NCI-H1048 (cell line): ENCODE measurements around the gene PSD4.

ENCODE experiments used
- DNase-seq: peaks from one replicate; lab custom pipeline; 2025; lab: John Stamatoyannopoulos, UW

Gene PSD4

DNA sequence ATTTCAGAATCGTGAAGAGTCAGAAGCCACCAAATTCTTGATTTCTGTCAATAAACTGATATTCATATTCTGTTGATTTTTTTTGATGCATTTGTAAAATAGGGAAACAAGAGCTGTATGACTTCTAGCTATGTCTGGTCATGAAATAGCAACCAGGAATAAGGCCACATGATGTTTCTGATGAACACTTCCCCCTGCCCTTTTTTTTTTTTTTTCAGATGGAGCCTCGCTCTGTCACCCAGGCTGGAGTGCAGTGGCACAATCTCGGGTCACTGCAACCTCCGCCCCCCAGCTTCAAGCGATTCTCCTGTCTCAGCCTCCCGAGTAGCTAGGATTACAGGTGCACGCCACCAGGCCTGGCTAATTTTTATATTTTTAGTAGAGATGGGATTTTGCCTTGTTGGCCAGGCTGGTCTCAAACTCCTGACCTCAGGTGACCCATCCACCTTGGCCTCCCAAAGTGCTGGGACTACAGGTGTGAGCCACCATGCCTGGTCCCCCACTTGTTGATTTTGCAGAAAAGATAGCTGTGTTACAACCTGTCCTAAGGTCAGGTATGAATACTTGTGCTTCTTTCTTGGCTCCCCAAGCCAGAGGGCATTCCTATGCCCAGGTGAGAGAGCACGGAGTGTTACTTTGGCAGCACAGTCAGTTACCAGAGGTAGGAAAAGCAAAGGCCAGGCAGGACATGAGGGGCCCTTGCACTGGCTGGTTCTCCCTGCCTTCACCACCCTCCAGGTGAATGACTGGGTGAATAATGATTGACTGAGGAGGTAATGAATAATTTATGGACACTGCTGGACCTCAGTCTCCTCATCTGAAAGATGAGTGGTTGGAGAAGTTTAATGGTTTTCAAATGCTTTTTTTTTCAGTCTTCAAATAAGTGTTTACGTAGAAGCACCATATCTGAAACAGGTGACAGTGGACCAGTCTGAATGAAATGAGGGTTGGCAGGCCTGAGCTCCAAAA, 65.4 kb downstream of the PSD4 start:
- DNase-seq: no peak

GRCh38 chr2:113240150-113240914, 66.6 kb downstream of the PSD4 start:
- no peak for DNase-seq

- DNase-seq: no peak
These were observed 67.4 kb downstream of the PSD4 start for GRCh38 chr2:113240915-113241911.

DNA sequence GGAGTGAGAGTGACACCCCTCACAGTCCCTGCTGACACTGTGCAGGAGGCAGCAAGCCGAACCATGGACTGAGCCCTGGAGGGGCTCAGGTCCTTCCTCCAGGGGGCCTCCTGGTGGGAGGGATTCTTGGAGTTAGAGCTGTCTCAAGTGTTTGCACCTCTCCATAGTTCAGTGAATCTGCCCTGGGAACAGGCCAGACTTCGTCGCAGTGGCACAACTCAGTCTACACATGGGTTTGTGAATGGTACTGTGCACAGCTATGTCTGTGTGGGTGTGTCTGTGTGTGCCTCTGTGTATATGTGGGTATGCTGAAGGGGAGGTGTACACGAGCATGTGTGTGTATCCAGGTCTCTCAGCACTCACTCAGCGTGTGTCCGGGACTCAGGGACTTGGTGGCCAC, 68.6 kb downstream of the PSD4 start:
- no peak for DNase-seq

- DNase-seq: no peak
These were observed 71.5 kb downstream of the PSD4 start for GRCh38 chr2:113245276-113245711.

GRCh38 chr2:113246606-113247005, 72.8 kb downstream of the PSD4 start:
- no peak for DNase-seq

DNA sequence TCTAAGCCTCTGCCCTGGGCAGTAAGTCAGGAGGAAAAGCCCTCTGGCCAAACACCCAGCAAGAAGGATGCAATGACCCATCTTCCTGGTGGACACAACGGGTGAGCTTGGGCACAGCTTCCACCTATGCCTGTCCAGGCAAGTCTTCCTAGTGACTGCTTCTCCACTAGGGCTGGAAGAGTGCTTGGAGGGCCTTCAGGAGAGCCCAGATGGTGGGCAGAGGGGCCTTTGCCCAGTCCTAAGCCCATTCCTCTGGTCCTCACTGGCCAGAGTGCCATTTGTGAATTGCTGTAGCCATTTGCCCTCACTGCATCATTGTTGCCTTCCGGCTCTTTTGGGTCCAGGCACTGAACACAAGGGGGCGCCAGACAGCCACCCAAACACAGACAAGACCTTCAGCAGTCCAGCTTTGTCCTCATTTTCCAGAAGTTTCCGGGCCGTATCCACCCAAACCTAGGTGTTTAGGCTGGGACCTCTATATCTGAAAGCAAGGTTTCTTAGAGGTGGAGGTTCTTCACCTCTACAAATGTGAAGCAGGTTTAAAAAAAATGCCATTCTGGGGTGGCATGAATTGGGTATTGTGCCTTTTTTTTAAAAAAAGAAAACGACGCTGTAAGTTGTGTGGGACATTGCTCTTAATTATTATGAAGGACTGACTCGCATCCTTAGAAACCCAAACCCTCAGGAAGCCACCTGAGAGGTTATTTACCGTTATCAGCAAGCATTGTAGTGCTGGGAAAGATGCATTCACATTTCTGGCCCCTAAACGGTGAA, 75.4 kb downstream of the PSD4 start:
- DNase-seq: peak; percentile 35

GRCh38 chr2:113251118-113251517, 77.3 kb downstream of the PSD4 start:
- no peak for DNase-seq

GRCh38 chr2:113252047-113252590, 78.3 kb downstream of the PSD4 start:
- no peak for DNase-seq

- no peak for DNase-seq
These were observed 79.7 kb downstream of the PSD4 start for GRCh38 chr2:113253453-113253852.

GRCh38 chr2:113255140-113256070, 81.6 kb downstream of the PSD4 start:
- no peak for DNase-seq

DNA sequence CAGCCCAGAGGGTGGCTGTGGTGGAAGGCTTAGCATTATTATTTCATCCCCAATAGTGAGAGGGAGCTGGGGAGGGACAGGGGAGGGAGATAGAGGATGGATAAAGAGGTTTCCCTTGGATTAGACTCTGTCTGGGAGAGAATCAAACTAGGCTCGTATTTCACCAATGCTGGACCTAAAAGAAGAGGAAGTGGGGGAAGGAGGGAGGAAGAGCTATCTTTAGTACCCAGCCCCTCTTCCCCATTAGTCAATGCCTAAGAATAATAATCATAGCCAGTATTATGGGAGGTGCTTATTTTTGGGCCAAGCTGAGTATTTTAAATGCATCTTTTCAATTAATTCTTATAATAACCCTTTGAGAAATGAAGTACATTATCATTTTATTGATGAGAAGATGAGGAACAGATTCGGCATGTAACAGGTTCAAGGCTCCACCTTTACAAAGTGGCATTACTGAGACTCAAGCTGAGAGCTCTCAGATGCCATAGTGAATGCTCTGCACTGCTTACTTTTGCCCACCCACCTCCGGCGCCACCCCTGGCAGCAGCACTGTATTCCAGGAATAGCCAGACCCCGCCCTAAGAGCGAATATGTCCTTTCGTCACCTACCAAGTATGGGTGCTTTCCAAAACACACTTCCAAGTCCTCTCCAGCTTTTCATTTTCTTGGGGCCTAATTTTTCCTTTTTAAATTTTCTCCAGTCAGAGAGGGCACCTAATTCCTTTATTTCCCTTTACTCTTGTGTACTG, 83.9 kb downstream of the PSD4 start:
- DNase-seq: no peak

GRCh38 chr2:113258471-113259147, 84.8 kb downstream of the PSD4 start:
- no peak for DNase-seq
